Stimulated activated CD4-positive, alpha-beta T cell treated with anti-CD3 and anti-CD28 coated beads, Interleukin-12 subunit alpha, Interleukin-12 subunit beta, amount 100 ng/mL, for 48 hours (primary cell): ENCODE measurements around the gene MCEE.
"Not testable (repeated sequence)": the region's sequence is repeated elsewhere in the genome, so short reads cannot be mapped to it uniquely, and the experiment has no call there.

ENCODE experiments used
- DNase-seq, 3 donors: peaks; one replicate each; pipeline ENCODE4 v3.0.0-alpha.2; 2020; ENCODE audit warnings: low read depth in 2 of 3, low spot score in 1 of 3

MCEE gene

DNA sequence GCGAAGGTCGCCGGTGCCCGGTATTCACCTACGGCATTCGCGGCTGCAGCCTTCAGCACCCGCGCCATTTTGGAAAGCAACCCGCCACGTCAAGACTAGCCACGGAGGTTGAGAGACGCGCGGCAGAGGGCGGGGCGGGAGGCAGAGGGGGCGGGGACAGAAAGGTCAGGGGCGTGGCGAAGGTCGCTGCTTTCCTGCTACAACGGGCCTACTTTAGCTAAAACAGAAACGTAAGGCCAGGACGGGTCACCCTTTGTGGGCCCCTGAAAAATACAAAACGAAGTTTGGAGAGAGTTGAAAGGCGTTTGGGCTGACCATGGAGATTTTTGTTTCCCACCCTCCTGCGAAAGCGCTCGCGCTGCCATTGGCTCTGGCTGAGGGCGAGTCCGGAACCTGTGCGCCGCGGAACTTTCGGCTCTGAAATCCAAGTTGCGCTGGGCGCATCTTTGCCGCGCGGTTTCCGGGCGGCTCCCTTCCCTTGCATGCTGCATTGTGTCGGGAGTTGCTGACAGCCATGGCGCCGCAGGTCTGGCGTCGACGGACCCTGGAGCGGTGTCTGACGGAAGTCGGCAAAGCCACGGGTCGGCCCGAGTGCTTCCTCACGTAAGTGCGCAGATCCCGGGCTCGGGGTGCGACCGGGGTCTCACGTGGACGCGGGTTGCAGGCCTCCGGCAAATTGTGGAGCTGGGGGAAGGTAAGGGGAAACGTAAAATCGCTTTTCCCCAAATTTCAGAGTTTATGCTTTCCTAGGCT lies at the start of gene MCEE, which contains the start of gene MPHOSPH10:
Gene MCEE, minus strand, starts transcription at position 78 of the 753 bp plus-strand sequence. Its CDS starts 10 bp downstream, at position 68.
Gene MPHOSPH10, plus strand, starts transcription at position 483 of the 753 bp plus-strand sequence. Its CDS starts 32 bp downstream, at position 515.
- peak; percentile 86 to 89 (median 88) for DNase-seq

GRCh38 chr2:71178836-71179235 lies 48.8 kb upstream of the MCEE start:
- DNase-seq, result not testable (repeated sequence)

DNA sequence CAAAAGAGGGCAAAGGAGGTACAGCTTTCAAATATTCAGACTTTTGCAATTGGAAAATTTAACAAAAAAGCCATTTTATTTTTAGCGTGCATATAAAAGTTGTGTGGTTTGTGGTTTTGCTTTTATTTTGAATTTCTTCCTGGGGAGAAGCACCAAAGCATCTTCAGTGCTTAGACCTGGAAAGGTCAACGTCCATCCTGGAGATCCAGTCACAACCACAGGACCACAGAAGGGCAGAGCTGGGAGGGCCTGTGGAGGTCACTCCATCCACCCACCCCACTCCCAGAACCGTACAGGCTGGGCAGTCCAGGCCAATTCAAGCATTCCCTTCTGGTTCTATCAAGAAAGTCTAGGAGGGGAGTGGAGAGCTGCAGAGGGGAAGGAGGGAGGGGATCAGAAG lies 44.2 kb upstream of the MCEE start:
- DNase-seq, result no peak

DNA sequence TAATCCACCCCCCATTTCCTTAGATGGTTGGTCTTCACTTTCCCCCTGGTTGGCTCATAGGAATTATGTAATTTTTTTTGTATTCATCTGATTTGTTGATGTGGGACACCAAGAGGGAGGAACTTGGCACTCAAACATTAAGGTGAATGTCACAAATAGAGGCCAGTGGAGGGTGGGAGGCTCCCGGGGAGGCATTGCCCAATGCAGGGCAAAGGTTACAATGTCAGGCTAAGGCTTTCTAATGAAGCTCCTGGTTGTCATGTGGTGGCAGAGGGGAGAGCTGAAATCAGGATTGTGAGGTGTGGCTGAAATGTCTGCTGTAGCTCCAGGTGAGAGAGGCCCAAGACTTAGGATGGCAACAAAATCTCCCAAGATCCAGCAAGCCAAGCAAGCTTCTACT lies 43.1 kb upstream of the MCEE start:
- no peak for DNase-seq

GRCh38 chr2:71166812-71167211 lies 36.8 kb upstream of the MCEE start:
- DNase-seq, result no peak

GRCh38 chr2:71157124-71157793 lies 27.2 kb upstream of the MCEE start:
- peak; percentile 26 to 58 (median 46) for DNase-seq

DNA sequence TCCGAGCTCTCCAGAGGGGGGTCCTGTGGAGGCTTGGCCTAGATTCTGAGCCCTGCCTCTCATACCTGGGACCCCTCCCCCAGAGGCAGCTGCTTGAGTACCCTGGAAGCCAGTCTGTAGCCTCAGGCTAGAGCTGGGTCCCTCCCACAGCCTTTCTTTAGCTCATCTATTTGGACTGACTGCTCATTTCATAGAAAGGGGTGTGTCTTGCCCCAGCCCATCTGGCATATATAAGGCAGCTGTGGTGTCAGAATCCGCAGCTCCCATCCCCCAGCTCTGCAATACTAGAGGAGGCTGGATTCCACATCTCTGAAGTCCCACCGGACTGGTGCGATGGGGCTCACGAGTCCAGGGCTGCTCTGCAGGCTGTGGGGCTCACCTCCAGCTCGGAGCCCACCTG lies 26.5 kb upstream of the MCEE start:
- DNase-seq, result no peak

- no peak for DNase-seq
These were observed 25.8 kb upstream of the MCEE start for GRCh38 chr2:71155846-71156245.

GRCh38 chr2:71154798-71155197 lies 24.8 kb upstream of the MCEE start:
- peak in 1 of 3 donors; percentile 5 for DNase-seq

DNA sequence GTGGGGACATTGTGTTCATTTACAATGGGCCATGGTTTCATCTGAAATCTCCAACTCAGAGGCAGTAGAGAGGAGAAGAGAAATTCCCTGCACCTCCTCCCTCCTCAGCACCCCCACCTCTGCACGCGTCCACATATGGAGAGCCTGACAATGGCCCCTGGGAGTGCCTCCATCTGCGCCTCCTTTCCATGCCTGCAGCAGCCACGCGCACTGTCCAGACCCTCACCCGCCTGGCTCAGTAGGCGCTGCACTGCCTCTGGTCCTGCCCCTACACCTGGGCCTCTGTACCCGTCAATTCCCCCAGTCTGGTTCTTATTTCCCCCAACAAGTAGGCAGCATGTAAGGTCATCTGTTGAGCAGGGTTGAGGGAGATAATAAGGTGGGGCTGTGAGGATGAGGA lies 24.2 kb upstream of the MCEE start:
- no peak for DNase-seq

DNA sequence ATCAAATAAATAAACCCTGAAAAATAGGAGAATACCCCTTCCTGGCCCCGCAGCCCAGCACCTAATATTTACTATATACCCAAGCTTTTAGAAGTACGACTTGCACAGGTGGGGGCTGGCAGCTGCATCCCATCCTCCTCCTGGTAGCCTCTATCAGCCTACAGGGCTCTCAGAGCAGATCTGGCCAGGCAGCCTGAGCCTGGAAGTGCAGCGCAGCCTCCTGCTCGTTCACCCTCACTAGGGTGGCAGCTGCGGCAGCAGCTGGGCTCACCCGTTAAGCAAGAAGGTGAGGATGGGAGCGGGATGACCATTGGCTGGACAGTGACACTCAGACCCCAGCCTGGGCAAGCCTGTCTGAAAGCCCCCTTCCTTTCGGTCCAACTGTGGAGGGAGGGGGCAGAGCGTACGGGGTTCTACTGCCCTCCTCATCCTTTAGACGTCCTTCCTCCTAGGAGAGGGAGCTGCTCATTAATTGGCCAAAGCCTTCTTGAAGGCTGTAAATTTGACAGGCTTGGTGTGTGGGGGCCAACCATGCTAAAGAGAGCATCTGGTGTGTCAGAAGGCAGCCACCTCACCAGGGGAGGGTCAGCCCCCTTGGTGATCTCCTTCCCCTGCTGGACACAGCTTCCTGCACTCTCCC lies 23.7 kb upstream of the MCEE start:
- no peak for DNase-seq

GRCh38 chr2:71151620-71152019 lies 21.6 kb upstream of the MCEE start:
- no peak for DNase-seq

DNA sequence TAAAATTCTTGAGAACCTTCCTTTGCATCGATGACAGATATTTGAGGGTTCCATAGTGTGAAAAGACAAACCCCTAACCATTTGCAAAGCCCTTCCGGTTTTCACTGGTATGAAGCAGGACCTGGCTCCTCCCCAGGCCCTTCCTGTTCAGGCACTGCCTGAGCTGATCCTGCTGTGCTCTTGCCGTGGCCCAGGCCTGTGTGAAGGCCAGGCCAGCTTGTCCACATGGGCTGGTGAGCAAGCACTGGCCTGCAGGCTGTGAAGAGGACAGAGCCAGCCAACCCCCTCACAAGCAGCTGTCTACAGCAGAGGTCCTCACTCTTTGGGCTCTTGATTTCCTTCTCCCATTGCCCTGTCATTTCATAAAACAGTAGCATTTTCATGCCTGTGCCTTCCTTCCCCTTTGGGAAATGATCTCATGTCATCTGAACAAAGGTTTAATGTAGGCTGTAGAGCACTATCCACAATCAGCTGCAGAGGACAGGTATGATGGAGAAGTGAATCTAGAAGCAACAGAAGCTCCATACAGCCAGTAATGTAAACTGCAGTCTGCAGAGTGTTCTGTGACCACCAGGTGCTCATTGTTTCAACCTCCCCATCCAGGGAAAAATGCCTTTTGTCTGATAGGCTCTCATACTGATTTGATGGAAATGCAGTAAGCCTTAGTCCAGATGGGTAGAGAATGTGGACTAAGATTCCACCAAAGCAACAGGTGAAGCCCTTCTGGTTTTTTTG lies 20.2 kb upstream of the MCEE start:
- DNase-seq, result no peak

- DNase-seq, result no peak
These were observed 18.6 kb upstream of the MCEE start for GRCh38 chr2:71148506-71149063.

DNA sequence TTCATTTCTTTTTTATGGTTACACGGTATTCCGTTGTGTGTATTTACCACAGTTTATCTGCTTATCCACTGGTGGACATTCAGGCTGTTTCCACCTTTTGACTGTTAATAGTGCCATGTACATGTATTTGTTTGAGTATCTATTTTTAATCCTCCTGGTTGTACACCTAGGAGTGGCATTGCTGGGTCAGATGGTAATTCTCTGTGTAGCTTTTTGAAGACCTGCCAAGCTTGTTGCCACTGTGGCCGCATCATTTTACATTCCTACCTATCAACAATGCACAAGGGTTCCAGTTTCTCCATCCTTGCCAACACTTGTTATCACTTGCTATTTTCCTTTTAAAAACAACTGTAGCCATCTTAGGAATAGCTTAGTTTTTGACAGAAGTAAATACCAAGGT lies 13.8 kb upstream of the MCEE start:
- no peak for DNase-seq

GRCh38 chr2:71136174-71136573 lies 6.1 kb upstream of the MCEE start:
- no peak for DNase-seq

GRCh38 chr2:71133603-71134002 lies 3.6 kb upstream of the MCEE start:
- no peak for DNase-seq

- DNase-seq, result not testable (repeated sequence)
These were observed 1.5 kb upstream of the MCEE start for GRCh38 chr2:71131387-71132166.

- peak in 1 of 3 donors; percentile 5 for DNase-seq
These were observed 846 bp upstream of the MCEE start for GRCh38 chr2:71130905-71131244.

DNA sequence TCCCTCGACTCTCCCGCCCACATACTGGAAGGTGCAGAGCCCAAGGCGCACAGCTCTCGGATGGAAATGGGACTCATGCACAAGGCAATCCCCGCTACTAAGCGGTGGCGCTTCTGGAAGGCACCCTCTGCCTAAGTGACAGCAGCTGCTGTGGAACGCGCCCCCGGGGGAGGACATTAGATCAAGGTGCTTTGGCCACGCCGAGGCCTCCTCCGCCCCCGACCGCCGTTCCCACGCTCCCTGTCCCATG lies 202 bp downstream of the MCEE start:
- DNase-seq, result no peak
